Mucosa of gallbladder (tissue), 1 donor: ENCODE data around the gene UBL5. TPM values are rescaled to one million over a fixed set of nuclear protein-coding genes. Genes with fewer than 3 reads are reported as not detected.
A peak's percentile ranks its signal among the peaks of the same experiment; 100 is the strongest.

Experiments used
- DNase-seq: peaks from one replicate; pipeline ENCODE4 v3.0.0-alpha.2; 2020; ENCODE audit warnings: low spot score
- total RNA-seq: library from RNA; stranded (reverse); gene quantifications from one replicate; pipeline ENCODE4 v1.2.1, GENCODE V29; 2021
- donor health status: DM: no; HTN: no; CAD: no.

UBL5 gene
- total RNA-seq, 1 donor from 2014 or later: 283 TPM

- no peak for DNase-seq
These were observed 26.6 kb downstream of the UBL5 start for GRCh38 chr19:9854282-9854846.

GRCh38 chr19:9856609-9857008 lies 28.9 kb downstream of the UBL5 start:
- no peak for DNase-seq

DNA sequence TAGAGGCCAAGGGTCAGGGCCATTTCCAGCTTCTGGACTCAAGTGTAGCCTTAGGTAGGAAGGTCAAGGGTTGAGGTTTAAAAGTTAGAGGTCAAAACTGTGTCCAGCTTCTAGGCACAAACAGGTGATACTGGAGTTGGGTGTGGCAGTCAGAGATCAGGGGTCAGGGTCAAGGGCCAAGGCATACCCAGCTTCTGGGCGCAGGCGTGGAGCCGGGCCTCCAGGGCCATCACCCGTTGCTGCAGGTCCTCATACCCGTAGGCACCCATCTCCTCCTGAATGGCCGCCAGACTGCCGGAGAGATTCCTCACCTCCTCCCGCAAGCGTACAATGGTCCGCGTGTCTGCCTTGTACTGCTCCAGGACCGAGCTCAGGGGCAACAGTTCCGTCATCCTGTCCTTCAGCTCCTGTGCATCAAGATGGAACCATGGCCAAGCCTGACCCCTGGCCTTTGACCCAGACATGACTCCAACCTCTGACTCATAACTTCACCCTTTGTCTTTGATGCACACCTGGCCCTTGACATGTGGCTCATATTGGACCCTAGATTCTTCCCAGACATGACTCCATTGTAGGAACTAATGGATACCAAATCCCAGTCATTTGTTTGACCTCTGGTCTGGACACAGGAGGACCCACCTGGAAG lies 29.5 kb downstream of the UBL5 start:
- DNase-seq: no peak

- no peak for DNase-seq
These were observed 30.4 kb downstream of the UBL5 start for GRCh38 chr19:9857920-9858746.

DNA sequence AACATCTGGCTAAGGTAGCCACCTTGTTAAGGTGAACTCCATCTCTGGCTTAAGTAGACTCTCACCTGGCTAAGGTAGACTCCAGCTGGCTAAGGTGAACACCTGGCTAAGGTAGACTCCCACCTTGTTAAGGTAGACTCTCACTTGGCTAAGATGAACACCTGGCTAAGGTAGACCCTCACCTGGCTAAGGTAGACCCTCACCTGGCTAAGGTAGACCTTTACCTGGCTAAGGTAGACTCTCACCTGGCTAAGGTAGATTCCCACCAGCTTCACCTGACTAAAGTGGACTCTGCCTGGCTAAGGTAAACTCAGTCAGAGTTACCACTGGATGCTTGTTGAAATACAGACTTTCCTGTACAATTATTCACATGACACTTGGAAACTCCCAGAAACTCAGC lies 31.0 kb downstream of the UBL5 start:
- DNase-seq: no peak

DNA sequence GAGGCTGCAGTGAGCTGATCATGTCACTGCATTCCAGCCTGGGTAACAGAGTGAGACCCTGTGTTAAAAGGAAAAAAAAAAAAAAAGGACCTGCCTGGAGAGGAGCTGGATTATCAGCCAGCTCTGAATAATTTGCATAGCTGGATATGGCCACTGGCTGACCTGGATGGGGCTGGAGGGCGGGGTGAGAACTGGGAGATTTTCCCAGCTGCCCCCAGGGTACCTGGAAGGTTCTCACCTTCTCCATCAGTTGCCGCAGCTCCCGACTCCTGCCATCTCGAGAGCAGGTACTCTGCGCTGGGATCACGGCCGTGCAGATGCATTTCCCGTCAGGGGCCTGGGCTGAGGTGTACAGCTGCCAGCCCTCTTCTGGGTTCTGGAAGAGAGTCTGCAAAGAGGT lies 32.7 kb downstream of the UBL5 start:
- no peak for DNase-seq

DNA sequence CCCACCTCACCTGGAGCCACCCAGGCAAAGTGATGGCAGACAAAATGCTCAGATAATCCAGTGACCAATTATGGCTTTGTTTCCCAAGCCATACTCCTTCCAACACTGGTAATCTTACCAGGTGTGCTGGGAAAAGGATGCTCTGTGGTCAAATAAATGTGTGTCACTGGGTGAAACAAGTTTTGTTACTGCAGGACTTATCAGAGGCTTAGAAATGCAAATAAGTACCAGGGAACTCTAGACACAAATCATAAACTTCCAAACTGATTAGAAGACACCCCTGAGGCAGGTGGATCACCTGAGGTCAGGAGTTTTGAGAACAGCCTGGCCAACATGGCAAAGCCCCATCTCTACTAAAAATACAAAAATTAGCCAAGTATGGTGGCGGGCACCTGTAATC lies 33.8 kb downstream of the UBL5 start:
- no peak for DNase-seq

GRCh38 chr19:9862938-9863337 lies 35.2 kb downstream of the UBL5 start:
- no peak for DNase-seq

- DNase-seq: no peak
These were observed 36.0 kb downstream of the UBL5 start for GRCh38 chr19:9863759-9864158.

DNA sequence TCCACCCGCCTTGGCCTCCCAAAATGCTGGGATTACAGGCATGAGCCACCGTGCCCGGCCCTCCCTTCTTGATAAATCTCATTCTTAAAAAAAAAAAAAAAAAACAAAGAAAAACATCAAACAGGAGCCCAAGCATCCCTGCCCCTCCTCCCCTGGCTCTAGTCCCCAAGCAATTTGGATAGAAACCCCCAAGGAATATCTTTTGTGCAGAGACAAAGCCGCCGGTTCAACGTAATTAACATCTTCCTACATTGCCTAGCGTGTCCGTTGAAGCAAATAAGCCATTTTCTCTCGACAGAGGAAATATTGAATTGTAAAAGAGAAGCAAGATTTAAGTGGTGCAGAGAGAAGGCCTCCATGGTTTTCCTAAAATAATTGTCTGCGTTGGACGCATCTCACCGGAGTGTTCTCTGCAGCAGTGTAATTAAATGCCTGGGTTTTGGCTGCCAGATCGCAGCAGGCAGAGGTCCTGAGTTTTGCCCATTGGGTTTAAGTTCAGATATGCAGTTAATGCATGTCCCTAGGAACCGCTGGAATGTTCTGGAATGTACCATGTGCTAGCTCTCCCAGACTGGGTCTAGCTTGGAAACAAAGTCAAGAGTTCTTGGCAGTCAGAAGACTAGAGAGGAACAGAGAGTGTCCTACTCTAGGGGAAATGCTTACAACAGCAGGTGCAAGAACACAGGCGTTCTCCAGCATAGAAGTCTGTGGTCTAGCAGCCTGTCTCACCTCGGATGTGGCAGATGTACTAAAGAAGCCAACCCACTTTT lies 38.2 kb downstream of the UBL5 start:
- peak; percentile 13 for DNase-seq

DNA sequence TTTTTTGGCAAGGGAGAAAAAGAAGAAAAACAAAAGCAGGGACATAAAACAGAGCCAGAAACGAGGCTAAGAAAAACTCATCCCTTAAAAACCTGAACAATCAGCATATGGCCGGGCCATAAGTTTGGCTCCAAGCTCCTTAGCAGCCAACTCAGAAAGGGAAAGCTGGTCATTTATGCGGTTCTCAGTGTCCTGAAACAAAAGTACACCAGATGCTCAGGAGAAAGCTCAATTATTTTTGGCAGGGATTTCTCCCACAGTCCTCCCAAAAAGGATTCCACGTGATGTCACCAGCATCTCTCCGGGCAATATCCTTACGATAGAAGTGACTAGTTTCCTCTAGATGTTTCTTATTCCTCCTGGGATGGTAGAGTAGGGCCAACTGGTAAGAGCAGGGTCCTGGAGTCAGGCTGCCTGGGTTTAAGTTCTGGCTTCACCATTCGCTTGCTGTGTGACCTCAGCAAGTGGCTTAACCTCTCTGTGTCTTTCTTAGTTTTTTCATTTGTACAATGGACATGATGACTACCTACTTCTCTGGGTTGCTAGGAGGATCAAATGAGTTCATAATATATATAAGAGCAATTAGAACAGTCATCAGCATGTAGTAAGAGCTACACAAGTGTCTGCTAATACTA lies 41.4 kb downstream of the UBL5 start:
- no peak for DNase-seq

- DNase-seq: no peak
These were observed 44.1 kb downstream of the UBL5 start for GRCh38 chr19:9871626-9872338.

GRCh38 chr19:9872618-9873242 lies 45.0 kb downstream of the UBL5 start:
- no peak for DNase-seq

DNA sequence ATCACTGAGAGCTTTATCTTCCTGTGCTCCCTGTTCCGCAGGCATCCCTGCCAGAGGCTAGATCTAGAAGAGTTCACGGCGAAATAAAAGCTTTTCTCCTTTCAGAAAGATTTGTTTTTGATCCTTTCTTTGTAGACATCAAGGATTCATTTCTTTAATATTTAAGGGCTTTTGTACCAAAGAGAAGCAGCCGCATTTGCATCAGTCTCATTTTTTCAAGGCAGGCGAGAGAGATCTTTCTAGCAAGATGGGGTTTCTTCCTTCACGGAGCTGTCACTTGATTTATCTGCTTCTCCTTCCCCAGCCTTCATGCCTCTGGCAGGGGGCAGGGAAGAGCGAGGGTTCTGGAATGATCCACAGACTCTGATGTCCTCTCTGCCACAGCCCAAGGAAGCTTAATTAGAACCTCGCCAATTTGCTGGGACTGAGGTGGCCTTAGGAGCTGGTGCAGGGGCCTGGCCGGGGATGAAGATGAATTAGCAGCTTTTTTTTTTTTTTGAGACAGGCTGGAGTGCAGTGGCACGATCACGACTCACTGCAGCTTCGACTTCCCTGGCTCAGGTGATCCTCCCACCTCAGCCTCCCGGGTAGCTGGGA lies 47.4 kb downstream of the UBL5 start:
- DNase-seq: no peak

DNA sequence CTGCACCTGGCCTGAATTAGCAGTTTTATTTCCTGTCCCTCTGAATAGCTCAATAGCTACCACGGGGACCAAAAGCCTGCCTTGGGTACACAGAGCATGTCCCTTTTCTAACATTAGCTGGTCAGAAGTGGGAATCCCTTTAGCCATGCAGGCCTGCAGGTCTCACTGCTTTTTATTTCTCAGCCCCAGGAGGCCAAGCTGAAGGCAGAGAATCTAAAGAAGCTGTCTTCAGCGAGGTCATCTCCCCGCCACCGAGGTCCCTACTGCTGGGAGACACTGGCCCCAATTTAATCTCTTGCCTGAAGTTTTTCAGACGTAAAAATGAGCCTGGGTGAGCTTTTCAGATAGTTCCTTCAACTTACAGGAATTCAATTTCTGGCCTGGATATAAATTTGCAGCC lies 48.1 kb downstream of the UBL5 start:
- DNase-seq: no peak

DNA sequence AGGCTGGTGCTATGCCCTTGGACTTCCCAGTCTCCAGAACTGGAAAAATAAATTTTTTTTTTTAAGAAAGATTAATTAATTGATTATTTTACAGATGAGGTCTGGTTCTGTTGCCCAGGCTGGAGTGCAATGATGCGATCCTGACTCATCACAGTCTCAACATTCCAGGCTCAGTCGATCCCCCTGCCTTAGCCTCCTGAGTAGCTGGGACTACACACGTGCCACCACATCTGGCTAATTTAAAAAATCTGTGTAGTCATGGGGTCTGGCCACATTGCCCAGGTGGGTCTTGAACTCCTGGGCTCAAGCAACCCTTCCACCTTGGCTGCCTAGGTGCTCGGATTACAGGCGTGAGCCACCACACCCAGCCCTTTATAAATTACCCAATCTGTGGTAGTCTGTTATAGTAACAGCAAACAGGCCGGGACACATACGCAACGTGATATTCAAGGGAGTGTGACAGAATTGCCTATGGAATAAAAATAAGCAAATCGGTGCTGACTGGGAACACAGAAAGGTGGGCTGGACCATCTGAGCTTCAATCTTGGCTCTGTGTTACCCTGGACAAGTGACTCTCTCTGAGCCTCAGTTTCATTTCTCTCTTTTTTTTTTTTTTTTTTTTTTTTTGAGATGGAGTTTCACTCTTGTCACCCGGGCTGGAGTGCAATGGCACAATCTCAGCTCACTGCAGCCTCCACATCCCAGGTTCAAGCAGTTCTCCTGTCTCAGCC lies 50.2 kb downstream of the UBL5 start:
- no peak for DNase-seq

- DNase-seq: no peak
These were observed 50.9 kb downstream of the UBL5 start for GRCh38 chr19:9878511-9879196.
